ENCODE measurements around the gene BCL11A. TPM values are rescaled to one million over a fixed set of nuclear protein-coding genes. Genes with fewer than 3 reads are reported as not detected.
"Not testable (repeated sequence)": the region's sequence is repeated elsewhere in the genome, so short reads cannot be mapped to it uniquely, and the experiment has no call there.

BCL11A gene
- total RNA-seq, 4 donors from 2014 or later = 1.5 to 8.8 (median 3.2) TPM

DNA sequence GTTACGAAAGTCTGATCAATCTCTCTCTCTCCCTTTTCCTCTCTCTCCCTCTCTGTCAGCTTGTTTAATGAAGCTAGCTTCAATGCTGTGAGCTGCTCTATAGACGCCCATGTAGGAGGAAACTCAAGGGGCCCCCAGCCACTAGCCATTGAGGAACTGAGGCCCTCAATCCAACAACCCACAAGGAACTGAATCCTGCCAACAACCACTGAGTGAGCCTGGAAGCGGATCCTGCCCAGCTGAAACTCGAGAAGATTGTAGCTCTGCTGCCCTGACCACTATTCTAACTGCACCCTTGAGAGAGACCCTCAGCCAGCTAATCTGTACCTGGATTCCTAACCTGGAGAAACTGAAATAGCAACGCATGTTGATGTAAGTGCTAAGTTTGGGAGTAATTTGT lies 129.2 kb downstream of the BCL11A start:
- TF ChIP-seq POLR2A (IDR thresholded peaks at IDR 0.05) = no peak
- TF ChIP-seq, protein P1, sequence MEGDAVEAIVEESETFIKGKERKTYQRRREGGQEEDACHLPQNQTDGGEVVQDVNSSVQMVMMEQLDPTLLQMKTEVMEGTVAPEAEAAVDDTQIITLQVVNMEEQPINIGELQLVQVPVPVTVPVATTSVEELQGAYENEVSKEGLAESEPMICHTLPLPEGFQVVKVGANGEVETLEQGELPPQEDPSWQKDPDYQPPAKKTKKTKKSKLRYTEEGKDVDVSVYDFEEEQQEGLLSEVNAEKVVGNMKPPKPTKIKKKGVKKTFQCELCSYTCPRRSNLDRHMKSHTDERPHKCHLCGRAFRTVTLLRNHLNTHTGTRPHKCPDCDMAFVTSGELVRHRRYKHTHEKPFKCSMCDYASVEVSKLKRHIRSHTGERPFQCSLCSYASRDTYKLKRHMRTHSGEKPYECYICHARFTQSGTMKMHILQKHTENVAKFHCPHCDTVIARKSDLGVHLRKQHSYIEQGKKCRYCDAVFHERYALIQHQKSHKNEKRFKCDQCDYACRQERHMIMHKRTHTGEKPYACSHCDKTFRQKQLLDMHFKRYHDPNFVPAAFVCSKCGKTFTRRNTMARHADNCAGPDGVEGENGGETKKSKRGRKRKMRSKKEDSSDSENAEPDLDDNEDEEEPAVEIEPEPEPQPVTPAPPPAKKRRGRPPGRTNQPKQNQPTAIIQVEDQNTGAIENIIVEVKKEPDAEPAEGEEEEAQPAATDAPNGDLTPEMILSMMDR (IDR thresholded peaks at IDR 0.05) = no peak
- H3K4me3 ChIP-seq = no peak overlapping the region
- no peaks in the 10 kb centered on the region for H3K9me3 ChIP-seq
- no peaks in the 10 kb centered on the region for H3K36me3 ChIP-seq
- DNase-seq = no peak
- intact Hi-C loops (cut with DNase I; ENCODE audit: low total_unique reads) = no loop called here
- no peak overlapping the region for H3K27ac ChIP-seq
- no peaks in the 10 kb centered on the region for H3K27me3 ChIP-seq
- H3K4me1 ChIP-seq = no peaks in the 10 kb centered on the region

DNA sequence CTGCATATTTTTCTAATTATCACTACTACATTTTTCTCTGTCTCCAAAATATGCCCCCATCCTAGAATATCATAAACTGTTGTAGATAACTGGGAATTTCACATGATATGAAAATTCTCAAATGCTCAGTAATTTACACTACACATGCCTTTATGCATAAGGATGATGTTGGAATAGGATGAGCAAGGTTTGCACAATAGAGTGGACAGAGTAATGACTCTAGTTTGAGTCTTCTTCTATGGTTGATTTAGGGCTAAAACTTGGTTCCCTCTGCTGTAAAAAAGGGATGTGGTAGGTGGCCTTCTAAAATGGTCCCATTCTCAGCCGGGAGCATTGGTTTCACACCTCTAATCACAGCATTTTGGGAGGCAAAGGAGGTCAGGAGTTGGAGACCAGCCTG lies 129.9 kb downstream of the BCL11A start:
- Histone ChIP-seq H3K4me3 (no peak overlapping the region), H3K4me1 (no peaks in the 10 kb centered on the region), H3K27me3 (no peaks in the 10 kb centered on the region), H3K36me3 (no peaks in the 10 kb centered on the region), H3K27ac (no peak overlapping the region), H3K9me3 (no peaks in the 10 kb centered on the region)
- DNase-seq = no peak
- no peak for TF ChIP-seq POLR2A (IDR thresholded peaks at IDR 0.05)
- TF ChIP-seq, protein P1 (IDR thresholded peaks at IDR 0.05) = no peak
- intact Hi-C loops (cut with DNase I; ENCODE audit: low total_unique reads) = no loop called here

DNA sequence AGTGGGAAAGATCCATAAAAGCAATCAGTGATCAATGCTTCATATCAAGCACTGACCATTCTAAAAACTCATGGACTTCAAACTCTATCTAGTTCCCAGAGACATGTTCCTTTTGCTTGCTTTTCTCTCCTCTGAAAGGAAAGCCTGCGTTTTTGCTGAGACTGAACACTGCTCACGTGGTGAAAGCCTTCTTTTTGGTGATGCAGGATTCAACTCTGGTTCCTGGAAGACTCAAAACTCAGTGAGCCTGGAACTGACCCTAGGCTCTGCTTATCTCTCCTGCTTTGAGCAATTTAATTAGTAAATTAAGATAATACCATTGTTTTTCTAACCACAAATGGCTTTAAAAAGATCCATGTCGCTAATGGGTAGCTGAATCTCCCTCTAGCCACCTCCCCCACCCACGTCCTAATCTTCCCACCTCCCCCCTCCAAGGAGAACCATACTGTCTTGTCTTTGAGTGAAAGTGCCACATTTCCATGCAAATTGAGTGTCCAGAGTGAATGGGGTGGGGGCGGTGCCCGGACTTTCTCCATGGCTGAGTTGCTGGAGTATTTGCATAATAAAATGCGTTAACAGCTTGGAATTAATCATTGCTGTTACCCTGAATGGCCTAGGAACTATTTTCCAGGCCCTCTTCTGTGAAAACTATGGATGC lies 130.5 kb downstream of the BCL11A start:
- Histone ChIP-seq H3K4me1 (no peaks in the 10 kb centered on the region), H3K4me3 (no peak overlapping the region), H3K27me3 (no peaks in the 10 kb centered on the region), H3K36me3 (no peaks in the 10 kb centered on the region), H3K9me3 (no peaks in the 10 kb centered on the region), H3K27ac (no peak overlapping the region)
- DNase-seq = no peak
- no peak for TF ChIP-seq POLR2A (IDR thresholded peaks at IDR 0.05)
- TF ChIP-seq, protein P1 (IDR thresholded peaks at IDR 0.05) = no peak
- intact Hi-C loops (cut with DNase I; ENCODE audit: low total_unique reads) = no loop called here

DNA sequence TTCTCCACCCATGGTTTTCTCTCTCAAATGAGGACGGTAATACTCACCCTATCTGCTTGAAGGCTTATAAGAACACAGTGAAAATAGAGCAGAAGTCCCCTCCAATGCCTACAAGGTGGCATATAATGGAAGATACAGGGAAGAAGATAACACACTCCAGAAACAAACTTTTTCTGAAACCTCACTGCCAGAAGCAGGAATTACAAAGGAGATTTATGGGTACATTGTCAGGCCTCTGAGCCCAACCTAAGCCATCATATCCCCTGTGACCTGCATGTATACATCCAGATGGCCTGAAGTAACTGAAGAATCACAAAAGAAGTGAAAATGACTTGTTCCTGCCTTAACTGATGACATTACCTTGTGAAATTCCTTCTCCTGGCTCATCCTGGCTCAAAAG lies 136.2 kb downstream of the BCL11A start:
- H3K27me3 ChIP-seq; H3K4me3 ChIP-seq; H3K27ac ChIP-seq; intact Hi-C loops (cut with DNase I; ENCODE audit: low total_unique reads); H3K9me3 ChIP-seq; H3K36me3 ChIP-seq; H3K4me1 ChIP-seq; DNase-seq: not testable (repeated sequence)

DNA sequence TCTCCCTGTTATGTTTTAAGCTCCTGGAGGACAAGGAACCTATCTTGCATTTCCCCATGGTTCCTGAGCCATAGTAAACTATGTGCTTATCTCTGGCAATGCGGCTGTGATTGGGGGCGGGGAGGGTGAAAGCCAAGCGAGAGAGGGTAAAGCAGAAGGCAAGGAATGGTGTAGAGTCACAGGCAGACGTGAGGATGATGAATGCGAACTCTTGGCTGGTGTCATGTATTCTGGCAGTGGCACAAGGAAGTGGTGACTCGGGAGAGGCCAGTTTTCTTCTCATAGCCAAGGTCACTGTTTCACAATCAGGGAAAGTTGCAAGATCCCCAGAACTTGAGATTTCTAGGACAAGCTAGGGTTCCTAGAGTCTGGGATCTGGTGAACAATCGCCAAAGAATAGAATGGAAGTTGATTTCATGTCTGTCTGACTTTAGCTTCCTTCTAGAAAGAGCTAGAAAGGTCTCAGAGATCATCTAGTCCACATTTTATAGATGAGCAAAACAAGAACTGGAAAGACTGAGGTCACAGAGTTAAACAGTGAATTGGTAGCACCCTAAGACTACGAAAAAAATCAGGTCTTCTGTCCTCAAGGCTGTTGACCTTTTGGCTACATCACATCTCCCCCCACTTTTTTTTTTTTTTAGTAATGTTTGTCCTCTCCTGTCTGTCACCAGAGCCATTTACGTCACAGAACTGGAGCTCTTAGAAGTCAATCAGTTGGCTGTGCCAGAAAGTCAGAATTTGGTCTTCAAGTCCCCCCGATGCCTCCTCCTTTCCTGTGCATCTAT lies 137.0 kb downstream of the BCL11A start:
- TF ChIP-seq POLR2A (IDR thresholded peaks at IDR 0.05) = no peak
- TF ChIP-seq, protein P1 (IDR thresholded peaks at IDR 0.05) = no peak
- H3K9me3 ChIP-seq = no peaks in the 10 kb centered on the region
- H3K4me3 ChIP-seq = no peak overlapping the region
- H3K4me1 ChIP-seq = no peaks in the 10 kb centered on the region
- DNase-seq = no peak
- H3K27me3 ChIP-seq = no peaks in the 10 kb centered on the region
- intact Hi-C loops (cut with DNase I; ENCODE audit: low total_unique reads) = no loop called here
- H3K27ac ChIP-seq = no peak overlapping the region
- H3K36me3 ChIP-seq = no peaks in the 10 kb centered on the region
